Measurements from ENCODE around the gene PHETA2. TPM values are rescaled to one million over a fixed set of nuclear protein-coding genes. Genes with fewer than 3 reads are reported as not detected.

The PHETA2 gene
- polyA plus RNA-seq (ENCODE audit: insufficient read length in 4 of 4): 10 to 100 TPM; 10.3 to 31.7 (median 10.7) TPM

DNA sequence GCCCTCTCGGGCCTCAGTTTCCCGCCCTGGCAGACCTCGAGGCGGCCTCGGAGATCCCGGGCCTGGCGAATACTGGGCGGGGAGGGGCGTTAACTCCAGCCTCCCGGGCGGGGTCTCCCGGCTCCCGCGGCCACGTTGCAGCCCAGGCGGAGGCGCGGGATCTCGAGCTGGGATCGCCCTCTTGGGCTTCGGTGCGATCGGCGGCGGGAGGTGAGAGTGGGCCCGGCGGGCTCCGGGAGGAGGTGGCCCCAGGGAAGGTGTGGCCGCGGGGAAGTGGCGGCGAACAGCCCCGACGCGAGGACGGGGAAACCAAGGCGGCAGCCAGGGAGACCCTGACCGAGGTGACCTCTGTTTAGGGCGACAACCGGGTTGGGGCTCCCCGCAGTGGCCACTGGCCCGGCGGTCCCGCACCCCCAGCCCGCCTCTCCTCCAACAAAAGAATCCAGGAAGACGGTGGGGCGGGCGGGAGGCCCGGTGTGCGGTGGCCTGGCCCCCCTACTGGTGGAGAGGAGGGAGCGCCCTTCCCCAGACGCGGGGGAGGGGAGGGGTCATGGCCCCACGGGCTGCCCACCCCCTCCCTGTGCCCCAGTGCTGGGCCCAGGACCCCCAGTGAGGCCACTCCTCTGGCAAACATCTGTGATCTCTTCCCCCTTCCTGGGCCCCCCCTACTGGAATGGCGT, at the start of gene PHETA2:
Gene PHETA2 (plus strand): TSS at position 117 of the 680 bp plus-strand sequence. CDS start 3,046 bp downstream, outside the sequence.
- DNase-seq (ENCODE audit: low read depth in 4 of 4, low spot score in 3 of 4): no peak

DNA sequence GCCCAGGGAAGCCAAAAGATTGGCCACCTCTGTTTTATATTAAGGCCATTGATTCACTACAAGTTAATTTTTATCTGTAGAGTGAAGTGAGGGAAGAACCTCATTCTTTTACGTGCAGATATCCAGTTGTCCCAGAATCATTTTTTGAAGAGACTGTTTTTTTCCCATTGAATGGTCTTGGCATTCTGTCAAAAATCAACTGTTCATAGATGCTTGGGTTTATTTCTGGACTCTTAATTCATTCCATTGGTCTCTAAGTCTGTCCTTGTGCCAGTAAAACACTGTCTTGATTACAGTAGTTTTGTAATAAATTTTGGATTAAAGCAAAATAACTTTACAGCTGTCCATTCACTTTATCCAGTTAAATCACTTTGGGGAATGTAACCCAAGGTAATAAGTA, 48.6 kb upstream of the PHETA2 start:
- DNase-seq (ENCODE audit: low read depth in 4 of 4, low spot score in 3 of 4): no peak

DNA sequence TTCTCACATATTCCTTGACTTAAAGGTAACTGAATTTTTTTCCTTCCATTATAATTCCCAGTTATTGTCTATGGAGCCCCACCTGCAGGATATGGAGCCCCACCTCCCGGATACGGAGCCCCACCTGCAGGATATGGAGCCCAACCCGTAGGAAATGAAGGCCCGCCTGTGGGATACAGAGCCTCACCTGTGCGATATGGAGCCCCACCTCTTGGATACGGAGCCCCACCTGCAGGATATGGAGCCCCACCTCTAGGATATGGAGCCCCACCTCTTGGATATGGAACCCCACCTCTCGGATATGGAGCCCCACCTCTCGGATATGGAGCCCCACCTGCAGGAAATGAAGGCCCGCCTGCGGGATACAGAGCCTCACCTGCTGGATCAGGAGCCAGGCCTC, 47.3 kb upstream of the PHETA2 start:
- no peak for DNase-seq (ENCODE audit: low read depth in 4 of 4, low spot score in 3 of 4)

- no peak for DNase-seq (ENCODE audit: low read depth in 4 of 4, low spot score in 3 of 4)
These were observed 40.5 kb upstream of the PHETA2 start for GRCh38 chr22:42033263-42034181.

- DNase-seq (ENCODE audit: low read depth in 4 of 4, low spot score in 3 of 4): no peak
These were observed 38.8 kb upstream of the PHETA2 start for GRCh38 chr22:42035256-42035655.

- DNase-seq (ENCODE audit: low read depth in 4 of 4, low spot score in 3 of 4): no peak
These were observed 34.8 kb upstream of the PHETA2 start for GRCh38 chr22:42039271-42039670.

DNA sequence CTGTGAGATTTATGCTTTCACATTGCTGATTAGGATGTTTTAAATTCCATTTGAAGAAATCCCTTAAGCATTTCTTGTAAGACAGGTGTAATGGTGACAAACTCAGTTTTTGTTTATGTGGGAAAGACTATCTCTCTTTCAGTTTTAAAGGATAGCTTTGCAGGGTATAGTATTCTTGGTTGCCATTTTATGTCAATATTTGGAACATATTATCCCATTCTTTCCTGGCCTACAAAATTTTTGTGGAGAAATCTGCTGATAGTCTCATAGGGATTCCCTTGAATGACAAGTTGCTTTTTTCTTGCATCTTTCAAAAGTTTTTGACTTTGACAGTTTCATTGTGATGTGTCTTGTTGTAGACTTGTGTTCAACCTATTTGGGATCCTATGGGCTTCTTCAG, 32.3 kb upstream of the PHETA2 start:
- no peak for DNase-seq (ENCODE audit: low read depth in 4 of 4, low spot score in 3 of 4)

GRCh38 chr22:42050641-42051180, 23.3 kb upstream of the PHETA2 start:
- DNase-seq (ENCODE audit: low read depth in 4 of 4, low spot score in 3 of 4): no peak

GRCh38 chr22:42052765-42053164, 21.3 kb upstream of the PHETA2 start:
- DNase-seq (ENCODE audit: low read depth in 4 of 4, low spot score in 3 of 4): no peak

- DNase-seq (ENCODE audit: low read depth in 4 of 4, low spot score in 3 of 4): no peak
These were observed 17.1 kb upstream of the PHETA2 start for GRCh38 chr22:42056757-42057511.

DNA sequence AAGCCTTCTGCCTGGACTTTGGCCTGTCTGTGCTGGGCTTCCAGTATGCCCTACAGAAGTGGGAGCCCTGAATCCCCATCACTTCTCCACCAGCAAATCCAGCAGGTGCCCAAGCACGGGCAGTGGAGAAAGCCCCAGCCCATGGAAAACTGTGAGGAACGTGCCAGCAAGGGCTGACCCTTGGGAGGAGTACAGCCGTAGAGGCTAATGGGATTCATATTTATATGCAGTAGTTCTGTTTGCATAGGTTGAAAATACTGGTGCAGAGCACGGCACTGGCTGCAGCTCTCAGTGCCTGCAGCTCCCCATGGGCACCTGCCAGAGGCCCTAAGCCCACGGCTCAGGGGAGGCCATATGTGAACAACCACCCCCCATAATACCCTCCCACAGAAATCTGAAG, 13.6 kb upstream of the PHETA2 start:
- DNase-seq (ENCODE audit: low read depth in 4 of 4, low spot score in 3 of 4): no peak

DNA sequence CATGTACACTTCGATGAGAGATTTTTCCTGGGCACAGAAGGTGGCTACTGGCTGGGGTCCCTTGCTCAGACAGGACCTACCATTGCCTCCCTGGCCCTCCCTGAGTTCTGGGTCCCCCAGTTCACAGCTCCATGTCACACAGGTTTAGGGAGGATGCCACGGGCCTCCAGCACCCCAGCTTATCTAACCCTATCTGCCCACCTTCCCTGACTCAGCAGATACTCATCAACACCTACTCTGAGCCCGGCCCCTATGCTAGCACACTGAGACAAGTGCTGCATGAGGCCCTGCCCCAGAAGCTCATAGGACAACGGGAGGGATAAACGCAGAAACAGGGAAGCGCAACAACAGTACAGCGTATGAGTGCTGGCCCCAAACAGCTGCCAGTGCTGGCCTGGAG, 13.0 kb upstream of the PHETA2 start:
- no peak for DNase-seq (ENCODE audit: low read depth in 4 of 4, low spot score in 3 of 4)

- no peak for DNase-seq (ENCODE audit: low read depth in 4 of 4, low spot score in 3 of 4)
These were observed 11.4 kb upstream of the PHETA2 start for GRCh38 chr22:42062506-42063170.

DNA sequence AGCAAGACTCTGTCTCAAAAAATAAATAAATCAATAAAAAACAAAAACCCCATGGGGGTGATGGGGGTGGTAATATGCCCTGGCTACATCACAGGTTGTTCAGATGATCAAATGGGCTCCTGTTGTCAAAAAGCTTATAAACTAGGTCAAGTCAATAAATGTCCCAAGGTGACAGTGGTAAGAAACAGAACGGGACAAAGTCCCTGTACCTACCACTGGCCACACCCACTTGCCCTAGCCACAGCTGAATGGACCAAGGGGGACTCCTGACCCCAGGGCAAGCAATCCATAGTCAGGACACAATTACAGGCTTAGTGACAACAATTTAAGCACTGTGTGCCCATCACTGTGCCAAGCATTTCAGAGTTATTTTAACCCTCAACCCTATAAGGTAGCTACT, 9.4 kb upstream of the PHETA2 start:
- DNase-seq (ENCODE audit: low read depth in 4 of 4, low spot score in 3 of 4): no peak

- no peak for DNase-seq (ENCODE audit: low read depth in 4 of 4, low spot score in 3 of 4)
These were observed 8.5 kb upstream of the PHETA2 start for GRCh38 chr22:42065438-42066125.

GRCh38 chr22:42066126-42066761, 7.8 kb upstream of the PHETA2 start:
- no peak for DNase-seq (ENCODE audit: low read depth in 4 of 4, low spot score in 3 of 4)

DNA sequence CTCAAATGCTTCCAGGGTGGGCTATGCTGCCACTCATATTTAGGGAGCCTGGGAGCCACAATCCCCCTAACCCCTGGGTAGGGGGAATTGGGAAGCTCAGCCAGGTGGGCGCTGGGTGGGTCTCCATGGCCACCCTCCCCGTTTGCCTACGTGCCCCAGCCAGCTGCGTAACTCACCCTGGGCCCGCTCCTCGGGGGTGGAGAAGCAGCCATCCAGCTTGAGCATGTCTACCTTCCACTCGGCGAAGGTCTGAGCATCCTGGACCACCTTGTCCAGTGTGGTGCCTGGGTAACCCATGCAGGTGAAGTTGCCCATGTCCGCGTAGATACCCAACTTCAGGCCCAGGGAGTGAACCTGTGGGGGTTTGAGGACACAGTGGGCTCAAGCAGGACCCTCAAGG, 7.1 kb upstream of the PHETA2 start:
- DNase-seq (ENCODE audit: low read depth in 4 of 4, low spot score in 3 of 4): no peak

DNA sequence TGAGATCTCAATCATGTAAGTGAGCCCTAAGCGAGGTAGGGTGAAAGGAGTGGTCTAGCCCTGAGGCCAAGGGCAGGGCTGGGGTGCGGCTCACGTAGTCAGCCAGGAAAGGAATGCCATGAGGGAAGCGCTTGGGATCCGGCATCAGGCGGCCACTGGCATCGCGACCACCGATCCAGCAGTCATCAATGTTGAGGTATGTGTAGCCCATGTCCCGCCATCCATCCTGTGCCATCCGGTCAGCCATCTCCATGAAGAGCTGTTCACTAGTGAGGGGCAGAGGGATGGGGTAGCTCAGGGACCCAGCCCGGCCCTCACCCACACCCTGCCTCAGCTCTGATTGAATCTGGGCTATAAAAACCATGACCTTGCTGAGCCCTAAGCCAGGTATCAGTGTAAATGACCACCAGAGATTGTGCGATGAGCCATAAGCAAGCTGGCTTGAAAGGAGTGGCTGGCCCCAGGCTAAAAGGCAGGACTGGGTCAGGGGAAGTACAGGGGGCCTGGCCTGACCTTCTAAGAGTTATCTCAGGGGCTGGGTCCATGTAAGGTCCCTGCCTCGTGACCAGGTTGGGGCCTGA, 6.3 kb upstream of the PHETA2 start:
- DNase-seq (ENCODE audit: low read depth in 4 of 4, low spot score in 3 of 4): no peak

DNA sequence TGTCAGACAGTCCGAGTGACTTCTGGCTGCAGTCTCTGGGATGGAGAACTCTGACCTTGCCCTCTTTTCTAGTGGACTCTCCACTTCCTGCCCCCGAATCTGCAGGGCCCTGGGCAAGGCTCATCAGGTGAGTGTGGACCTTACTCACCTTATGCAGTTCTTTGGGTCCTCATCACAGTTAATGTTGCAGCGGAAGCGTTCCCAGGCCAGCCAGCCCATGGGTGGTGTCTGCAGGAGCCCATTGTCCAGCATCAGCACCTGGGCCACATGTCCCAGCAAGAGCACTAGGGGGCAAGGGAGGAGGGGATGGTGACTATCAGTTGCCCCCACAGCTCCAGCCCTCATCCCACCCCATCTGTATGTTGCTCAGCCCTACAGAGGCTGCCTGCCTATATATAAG, 5.8 kb upstream of the PHETA2 start:
- no peak for DNase-seq (ENCODE audit: low read depth in 4 of 4, low spot score in 3 of 4)

All from left renal pelvis (tissue), 4 donors.